ENCODE data around the gene SOAT1.

- TF ChIP-seq CTCF (IDR thresholded peaks at IDR 0.05; ENCODE audit: poor library complexity), result no peak
- TF ChIP-seq EZH2 (IDR thresholded peaks at IDR 0.05; ENCODE audit: borderline replicate concordance), result no peak
These were observed 32.2 kb downstream of the SOAT1 start for GRCh38 chr1:179325836-179326235.

Measured in hepatocyte (in vitro differentiated cells).